ENCODE data around the gene BRSK2. TPM values are rescaled to one million over a fixed set of nuclear protein-coding genes. Genes with fewer than 3 reads are reported as not detected.
A peak's percentile ranks its signal among the peaks of the same experiment; 100 is the strongest.

BRSK2 gene
- total and polyA plus RNA-seq, 2 of the 4 experiments (the other 2 are of a cell fraction) = 0.18 to 0.62 TPM

- H3K9me1 ChIP-seq (ENCODE audit: insufficient read depth, low read length) = no peaks in the 10 kb centered on the region
- 76% methylated on average over 10 of the region's 30 CpGs; no CpG with 5 or more reads in 1 of the 2 experiments for WGBS, 2 experiments (ENCODE audit: extremely low coverage in 2 of 2, insufficient read length in 1 of 2)
- no peak for TF ChIP-seq ELK1 (IDR thresholded peaks at IDR 0.05; ENCODE audit: borderline replicate concordance, low read depth, low read length)
- no peak for TF ChIP-seq POLR2A (IDR thresholded peaks at IDR 0.05; ENCODE audit: low read depth, low read length)
- TF ChIP-seq RAD21 (IDR thresholded peaks at IDR 0.05; ENCODE audit: low read length) = no peak
- TF ChIP-seq MAZ (IDR thresholded peaks at IDR 0.05; ENCODE audit: borderline replicate concordance, low read depth, low read length) = no peak
- no peak for TF ChIP-seq NFE2L2 (IDR thresholded peaks at IDR 0.05; ENCODE audit: low read depth, low read length)
- TF ChIP-seq MXI1 (IDR thresholded peaks at IDR 0.05; ENCODE audit: borderline replicate concordance, low read depth, low read length) = no peak
- TF ChIP-seq CHD1 (IDR thresholded peaks at IDR 0.05; ENCODE audit: low read depth, low read length) = no peak
- TF ChIP-seq CEBPB (IDR thresholded peaks at IDR 0.05; ENCODE audit: low read depth, low read length) = no peak
- no peak for TF ChIP-seq BHLHE40 (IDR thresholded peaks at IDR 0.05; ENCODE audit: low read depth, low read length)
- H2BK20ac ChIP-seq (ENCODE audit: low read depth, low read length) = no peak overlapping the region
- no peak overlapping the region for H3K9ac ChIP-seq (ENCODE audit: low read depth, low read length)
- H3K23ac ChIP-seq (ENCODE audit: low read depth, low read length) = no peak overlapping the region
- no peaks in the 10 kb centered on the region for H3K36me3 ChIP-seq (ENCODE audit: control insufficient read depth, insufficient read depth, low read length)
- no peak overlapping the region for H3K18ac ChIP-seq (ENCODE audit: low read depth, low read length)
- no peaks in the 10 kb centered on the region for H3K79me1 ChIP-seq (ENCODE audit: low read depth in 1 of 2, low read length in 2 of 2)
- ATAC-seq (ENCODE audit: low read depth) = peak; percentile 71
- in situ Hi-C loops (cut with MboI; ENCODE audit: low sequenced_read_pairs) (no loop called here), dilution Hi-C loops (cut with HindIII; ENCODE audit: low sequenced_read_pairs, unreplicated experiment) (no loop called here), intact Hi-C loops (cut with micrococcal nuclease) (no loop called here)
- no peak overlapping the region for H3K14ac ChIP-seq (replicated peaks; ENCODE audit: low read depth, low read length)
- no peak overlapping the region for H2AK5ac ChIP-seq (ENCODE audit: low read depth, low read length)
- H3K4me3 ChIP-seq (ENCODE audit: insufficient read depth, low read depth, low read length) = no peak overlapping the region
- DNase-seq = no peak
- POLR2A ChIA-PET (ENCODE audit: unreplicated experiment) = no interaction called here
- H2BK120ac ChIP-seq (ENCODE audit: low read depth, low read length) = no peak overlapping the region
- H4K91ac ChIP-seq (ENCODE audit: insufficient read depth, low read depth, low read length) = no peak overlapping the region
- no peak overlapping the region for H4K8ac ChIP-seq (ENCODE audit: low read depth in 2 of 2, low read length in 2 of 2)
- no peak overlapping the region for H2BK15ac ChIP-seq (ENCODE audit: low read depth, low read length)
- no peak overlapping the region for H2AFZ ChIP-seq (replicated peaks; ENCODE audit: low read length, poor library complexity)
- no peak overlapping the region for H4K5ac ChIP-seq (ENCODE audit: low read depth, low read length)
- H3K4me1 ChIP-seq (ENCODE audit: control insufficient read depth, insufficient read depth, low read length) = no peaks in the 10 kb centered on the region
- H4K20me1 ChIP-seq (ENCODE audit: insufficient read depth, low read length) = no peaks in the 10 kb centered on the region
- no peaks in the 10 kb centered on the region for H3K9me3 ChIP-seq (ENCODE audit: control insufficient read depth, insufficient read depth, low read length)
- no peak overlapping the region for H2BK5ac ChIP-seq (ENCODE audit: low read depth, low read length, poor library complexity, severe bottlenecking)
- H2AK9ac ChIP-seq (replicated peaks; ENCODE audit: low read depth, low read length, poor library complexity) = no peak overlapping the region
- H3K56ac ChIP-seq (ENCODE audit: extremely low read depth, insufficient read depth, low read length) = no peak overlapping the region
- no peak overlapping the region for H3K4me2 ChIP-seq (ENCODE audit: low read depth, low read length)
- CTCF ChIA-PET = no interaction called here
- no peaks in the 10 kb centered on the region; the same call in 1 of the 2 replicates for H3K27me3 ChIP-seq (ENCODE audit: control insufficient read depth, insufficient read depth, low read length)
- no peak overlapping the region for H3K4ac ChIP-seq (ENCODE audit: low read depth, low read length)
- BruUV-seq (replicated peaks) = no TSS peak
- no peak overlapping the region for H3K27ac ChIP-seq (ENCODE audit: insufficient read depth, low read length)
Measured at GRCh38 chr11:1445741-1446445, 56.2 kb downstream of the BRSK2 start.

Measured in IMR-90 (cell line).